CD4-positive, alpha-beta T cell (primary cell): ENCODE data around the gene SLC5A1. TPM values are rescaled to one million over a fixed set of nuclear protein-coding genes. Genes with fewer than 3 reads are reported as not detected.

Experiments used
- ATAC-seq: fragments of 200-7000 bp; cut with Tn5 transposase; one replicate; pipeline ENCODE4 v1.10.0; 2022; ENCODE audit warnings: mild to moderate bottlenecking; ENCODE audit not compliant: poor library complexity
- CTCF ChIA-PET: fragments of 350-600 bp; sonication (Branson Sonifier 250); formaldehyde crosslinking; loops from one replicate; lab custom pipeline; 2021; ENCODE audit warnings: antibody characterized with exemption, inconsistent platforms; lab: Charles Lee
- POLR2A ChIA-PET: fragments of 350-600 bp; sonication (Branson Sonifier 250); formaldehyde crosslinking; loops from one replicate; lab custom pipeline; 2021; ENCODE audit warnings: antibody characterized with exemption, inconsistent platforms; lab: Charles Lee
- DNase-seq, 14 experiments: peaks; one replicate each; pipeline ENCODE4 v3.0.0-alpha.2; 2013 to 2020; ENCODE audit warnings: mixed read lengths in 2 of 14
- H3K27ac ChIP-seq, 2 donors: one replicate each; pipeline versions ENCODE4 v1.5.1 to v1.7.0; 2013; ENCODE audit warnings: low read length in 2 of 2, low read depth in 1 of 2, mild to moderate bottlenecking in 1 of 2
- H3K27me3 ChIP-seq, 2 experiments: 1 replicate in 1 of 2; 2 replicates in 1 of 2; pipeline versions ENCODE4 v1.6.1 to v1.7.0; 2013; ENCODE audit warnings: low read length in 2 of 2, control low read depth in 1 of 2, mild to moderate bottlenecking in 1 of 2, moderate library complexity in 1 of 2; ENCODE audit not compliant: insufficient read depth in 2 of 2, control insufficient read depth in 1 of 2
- H3K36me3 ChIP-seq: one replicate; pipeline ENCODE4 v1.6.1; 2013; ENCODE audit warnings: low read length, control low read depth; ENCODE audit not compliant: insufficient read depth
- H3K4me1 ChIP-seq: one replicate; pipeline ENCODE4 v1.6.1; 2013; ENCODE audit warnings: low read length, control low read depth; ENCODE audit not compliant: insufficient read depth
- H3K4me3 ChIP-seq: one replicate; pipeline ENCODE4 v1.5.1; 2013; ENCODE audit warnings: mild to moderate bottlenecking, low read length, moderate library complexity
- H3K9me3 ChIP-seq, 2 experiments: 1 replicate in 1 of 2; 2 replicates in 1 of 2; pipeline versions ENCODE4 v1.6.1 to v1.7.0; 2013; ENCODE audit warnings: low read length in 2 of 2, mild to moderate bottlenecking in 2 of 2, control low read depth in 1 of 2, moderate library complexity in 1 of 2; ENCODE audit not compliant: control insufficient read depth in 1 of 2, insufficient read depth in 1 of 2
- H3K27ac Mint-ChIP-seq: one replicate; pipeline ENCODE4 v1.8.0; 2020; ENCODE audit warnings: mixed read lengths
- H3K27me3 Mint-ChIP-seq: one replicate; pipeline ENCODE4 v1.8.0; 2021; ENCODE audit warnings: mixed read lengths
- H3K36me3 Mint-ChIP-seq: one replicate; pipeline ENCODE4 v1.8.0; 2021; ENCODE audit warnings: low read depth, mixed read lengths
- H3K4me1 Mint-ChIP-seq: one replicate; pipeline ENCODE4 v1.8.0; 2021; ENCODE audit warnings: low read depth, mixed read lengths
- H3K4me3 Mint-ChIP-seq: one replicate; pipeline ENCODE4 v1.8.0; 2020; ENCODE audit warnings: mild to moderate bottlenecking, mixed read lengths
- H3K9me3 Mint-ChIP-seq: one replicate; pipeline ENCODE4 v1.8.0; 2020; ENCODE audit warnings: mixed read lengths
- intact Hi-C, 2 experiments: fragments of 100-400 bp; cut with DNase I in 1 of 2; cut with micrococcal nuclease in 1 of 2; formaldehyde crosslinking; loops; one replicate each; pipeline versions ENCODE4 v1.15.1 to v1.9.0; 2023 to 2025; cut with DNase I, micrococcal nuclease
- total RNA-seq, 174 experiments: library from RNA in 2 of 174; stranded (reverse) in 2 of 174; gene quantifications; one replicate each; pipeline ENCODE4 v1.2.3 and lab custom pipeline; 2021 to 2026
- TF ChIP-seq, protein P1 (sequence below): fragments of 200-600 bp; IDR thresholded peaks from one replicate; pipeline ENCODE4 v1.8.0; 2022; ENCODE audit warnings: antibody characterized with exemption, mild to moderate bottlenecking

The SLC5A1 gene
- total RNA-seq, 2 experiments from 2014 or later = not detected

DNA sequence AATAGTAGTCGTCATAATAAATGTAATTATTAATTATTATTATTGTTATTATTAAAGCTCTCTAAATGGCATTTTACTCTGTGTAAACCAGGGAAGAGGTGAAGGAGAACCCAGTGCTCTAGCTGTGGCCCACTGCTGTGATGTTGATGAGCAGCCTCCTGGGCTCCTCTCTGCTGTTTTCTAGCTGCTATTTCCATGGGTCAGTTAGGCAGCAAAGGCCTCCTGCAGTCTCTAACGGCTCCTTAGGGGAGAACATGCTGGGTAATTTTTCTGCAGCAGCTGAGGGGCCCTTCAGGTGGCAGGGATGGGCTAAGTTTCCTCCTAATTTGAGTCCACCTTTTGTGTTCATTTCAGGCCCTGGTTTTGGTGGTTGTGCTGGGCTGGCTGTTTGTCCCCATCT is 24.6 kb downstream of the SLC5A1 start:
- Histone ChIP-seq H3K9me3 (no peaks in the 10 kb centered on the region), H3K4me1 (no peaks in the 10 kb centered on the region), H3K36me3 (no peaks in the 10 kb centered on the region), H3K27ac (no peak overlapping the region), H3K4me3 (no peak overlapping the region), H3K27me3 (peaks cover 6 to 7% of the 10 kb centered on the region in 2 experiments)
- H3K27ac Mint-ChIP-seq = no peak overlapping the region
- ATAC-seq = no peak
- TF ChIP-seq, protein P1, sequence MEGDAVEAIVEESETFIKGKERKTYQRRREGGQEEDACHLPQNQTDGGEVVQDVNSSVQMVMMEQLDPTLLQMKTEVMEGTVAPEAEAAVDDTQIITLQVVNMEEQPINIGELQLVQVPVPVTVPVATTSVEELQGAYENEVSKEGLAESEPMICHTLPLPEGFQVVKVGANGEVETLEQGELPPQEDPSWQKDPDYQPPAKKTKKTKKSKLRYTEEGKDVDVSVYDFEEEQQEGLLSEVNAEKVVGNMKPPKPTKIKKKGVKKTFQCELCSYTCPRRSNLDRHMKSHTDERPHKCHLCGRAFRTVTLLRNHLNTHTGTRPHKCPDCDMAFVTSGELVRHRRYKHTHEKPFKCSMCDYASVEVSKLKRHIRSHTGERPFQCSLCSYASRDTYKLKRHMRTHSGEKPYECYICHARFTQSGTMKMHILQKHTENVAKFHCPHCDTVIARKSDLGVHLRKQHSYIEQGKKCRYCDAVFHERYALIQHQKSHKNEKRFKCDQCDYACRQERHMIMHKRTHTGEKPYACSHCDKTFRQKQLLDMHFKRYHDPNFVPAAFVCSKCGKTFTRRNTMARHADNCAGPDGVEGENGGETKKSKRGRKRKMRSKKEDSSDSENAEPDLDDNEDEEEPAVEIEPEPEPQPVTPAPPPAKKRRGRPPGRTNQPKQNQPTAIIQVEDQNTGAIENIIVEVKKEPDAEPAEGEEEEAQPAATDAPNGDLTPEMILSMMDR = no peak
- CTCF ChIA-PET = no interaction called here
- POLR2A ChIA-PET = no interaction called here
- DNase-seq = no peak
- peaks cover 35% of the 10 kb centered on the region for H3K27me3 Mint-ChIP-seq
- intact Hi-C loops = no loop called here
- H3K4me1 Mint-ChIP-seq = no peaks in the 10 kb centered on the region
- no peak overlapping the region for H3K4me3 Mint-ChIP-seq
- H3K9me3 Mint-ChIP-seq = no peaks in the 10 kb centered on the region
- H3K36me3 Mint-ChIP-seq = no peaks in the 10 kb centered on the region

DNA sequence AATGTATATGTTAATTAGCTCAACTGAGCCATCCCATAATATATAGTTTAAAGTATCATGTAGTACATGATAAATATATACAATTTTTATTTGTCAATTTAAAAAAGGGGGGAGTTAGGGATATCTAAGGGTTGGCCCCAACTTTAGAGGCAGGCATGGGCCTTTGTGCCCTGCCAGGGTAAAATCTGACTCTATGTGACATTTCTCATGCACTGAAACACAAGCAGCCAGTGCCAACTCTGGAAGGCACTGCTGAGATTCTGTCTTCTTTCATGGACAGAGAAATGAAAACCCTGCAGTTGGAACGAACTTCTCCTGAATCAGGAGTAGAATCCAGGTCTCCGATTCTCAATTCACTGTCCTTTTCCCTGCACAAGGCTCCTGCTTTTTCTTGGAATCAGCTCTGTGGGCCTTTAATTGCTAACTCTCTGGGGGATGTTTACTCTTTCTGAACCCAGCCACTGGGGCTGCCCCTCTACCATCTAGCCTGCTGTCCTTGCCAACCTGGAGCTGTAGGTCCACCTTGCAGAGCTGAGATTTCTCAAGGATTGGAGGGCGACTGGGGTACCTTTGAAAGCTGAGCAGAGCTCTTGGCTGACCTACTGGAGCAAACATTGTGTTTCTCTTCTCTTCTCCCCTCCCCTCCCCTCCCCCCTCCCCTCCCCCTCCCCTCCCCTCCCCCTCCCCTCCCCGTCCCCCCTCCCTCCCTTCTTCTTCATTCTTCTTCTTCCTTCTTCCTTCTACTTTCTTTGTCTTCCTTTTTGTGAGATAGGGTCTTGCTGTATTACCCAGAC is 26.7 kb downstream of the SLC5A1 start:
- H3K4me3 ChIP-seq = no peak overlapping the region
- DNase-seq (no peak), ATAC-seq (no peak)
- H3K9me3 ChIP-seq = no peaks in the 10 kb centered on the region
- H3K4me1 ChIP-seq = no peaks in the 10 kb centered on the region
- no peaks in the 10 kb centered on the region for H3K4me1 Mint-ChIP-seq
- no peaks in the 10 kb centered on the region for H3K36me3 ChIP-seq
- H3K27me3 Mint-ChIP-seq = peaks cover 41% of the 10 kb centered on the region
- H3K36me3 Mint-ChIP-seq = no peaks in the 10 kb centered on the region
- ChIA-PET CTCF (no interaction called here), POLR2A (no interaction called here)
- H3K27ac ChIP-seq = no peak overlapping the region
- H3K4me3 Mint-ChIP-seq = no peak overlapping the region
- TF ChIP-seq, protein P1 = no peak
- peaks cover 7 to 9% of the 10 kb centered on the region in 2 experiments for H3K27me3 ChIP-seq
- no peaks in the 10 kb centered on the region for H3K9me3 Mint-ChIP-seq
- no peak overlapping the region for H3K27ac Mint-ChIP-seq
- intact Hi-C loops = no loop called here

DNA sequence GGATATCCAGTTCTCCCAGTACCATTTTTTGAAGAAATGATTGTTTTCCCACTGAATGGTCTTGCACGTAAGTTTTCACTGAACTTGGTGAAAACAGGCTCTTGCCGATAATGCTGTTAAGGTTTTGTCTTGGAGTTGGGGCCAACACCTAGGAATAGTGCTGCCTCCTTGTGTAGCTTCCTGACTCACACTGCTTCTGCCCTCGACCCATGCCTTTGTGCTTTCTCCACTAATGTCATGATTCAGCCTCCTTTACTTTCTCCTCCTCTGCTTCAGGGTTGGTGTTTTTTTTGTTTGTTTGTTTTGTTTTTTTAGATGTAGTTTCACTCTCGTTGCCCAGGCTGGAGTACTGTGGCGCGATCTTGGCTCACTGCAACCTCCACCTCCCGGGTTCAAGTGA is 30.2 kb downstream of the SLC5A1 start:
- no peaks in the 10 kb centered on the region for H3K9me3 Mint-ChIP-seq
- no peaks in the 10 kb centered on the region for H3K36me3 ChIP-seq
- ChIA-PET POLR2A (no interaction called here), CTCF (no interaction called here)
- no peak overlapping the region for H3K27ac Mint-ChIP-seq
- intact Hi-C loops = no loop called here
- peaks cover 4 to 18% of the 10 kb centered on the region in 2 experiments for H3K27me3 ChIP-seq
- no peak overlapping the region for H3K27ac ChIP-seq
- TF ChIP-seq, protein P1 = no peak
- no peaks in the 10 kb centered on the region for H3K36me3 Mint-ChIP-seq
- DNase-seq (no peak), ATAC-seq (no peak)
- H3K4me1 Mint-ChIP-seq = no peaks in the 10 kb centered on the region
- no peaks in the 10 kb centered on the region for H3K9me3 ChIP-seq
- peaks cover 39% of the 10 kb centered on the region for H3K27me3 Mint-ChIP-seq
- no peaks in the 10 kb centered on the region for H3K4me1 ChIP-seq
- no peak overlapping the region for H3K4me3 Mint-ChIP-seq
- no peak overlapping the region for H3K4me3 ChIP-seq
